ENCODE results near the gene TMEM38B.

GRCh38 chr9:105742088-105742487 is 47.7 kb downstream of the TMEM38B start:
- TF ChIP-seq YY1 (IDR thresholded peaks at IDR 0.05; ENCODE audit: insufficient read depth, insufficient read length), result no peak
- no peak for TF ChIP-seq SUZ12 (IDR thresholded peaks at IDR 0.05; ENCODE audit: extremely low read depth, insufficient read depth, insufficient read length)

Data from NT2/D1 (cell line).